Tibial nerve (tissue), 4 donors: ENCODE data around the gene NYAP2. TPM values are rescaled to one million over a fixed set of nuclear protein-coding genes. Genes with fewer than 3 reads are reported as not detected.

ENCODE experiments used
- DNase-seq, 2 donors: peaks; one replicate each; pipeline ENCODE4 v3.0.0-alpha.2; 2019; ENCODE audit warnings: low spot score in 2 of 2
- H3K27ac ChIP-seq, 4 donors: fragments of 200-600 bp; sonication (generic) in 3 of 4; one replicate each; pipeline ENCODE4 v1.5.1; 2017 to 2019; ENCODE audit warnings: mild to moderate bottlenecking in 1 of 4
- H3K27me3 ChIP-seq, 2 donors: fragments of 200-600 bp; sonication (generic) in 1 of 2; one replicate each; pipeline versions ENCODE4 v1.5.1 to v1.6.0; 2017 to 2019
- H3K36me3 ChIP-seq, 3 donors: fragments of 200-600 bp; sonication (generic); one replicate each; pipeline ENCODE4 v1.5.1; 2018 to 2019
- H3K4me1 ChIP-seq, 4 donors: fragments of 200-600 bp; sonication (generic) in 3 of 4; one replicate each; pipeline ENCODE4 v1.5.1; 2017 to 2019
- H3K4me3 ChIP-seq, 4 donors: fragments of 200-600 bp; sonication (generic) in 3 of 4; one replicate each; pipeline ENCODE4 v1.5.1; 2017 to 2019; ENCODE audit warnings: mild to moderate bottlenecking in 1 of 4, moderate library complexity in 1 of 4
- H3K9me3 ChIP-seq, 4 donors: fragments of 200-600 bp; sonication (generic) in 3 of 4; one replicate each; pipeline ENCODE4 v1.5.1; 2017 to 2019
- CTCF ChIP-seq, 5 experiments: fragments of 200-600 bp in 3 of 5; fragments of 450-650 bp in 2 of 5; sonication (generic) in 3 of 5; IDR thresholded peaks; one replicate each; pipeline ENCODE4 v1.5.1; 2016 to 2019; ENCODE audit warnings: antibody characterized with exemption in 5 of 5, mild to moderate bottlenecking in 3 of 5, moderate library complexity in 2 of 5
- EP300 ChIP-seq, 2 donors: sonication (generic); formaldehyde crosslinking; IDR thresholded peaks; one replicate each; pipeline ENCODE4 v1.6.1; 2017; ENCODE audit warnings: antibody characterized with exemption in 2 of 2, mild to moderate bottlenecking in 1 of 2
- POLR2A ChIP-seq, 2 donors: fragments of 450-650 bp; IDR thresholded peaks; one replicate each; pipeline ENCODE4 v1.6.1; 2017; ENCODE audit warnings: antibody characterized with exemption in 2 of 2, mild to moderate bottlenecking in 2 of 2, moderate library complexity in 2 of 2
- WGBS, 2 donors: methylation state at CpG; one replicate each; pipeline ENCODE4 v1.1.5; 2018; 5-methylcytosine and 5-hydroxymethylcytosine counted together
- total RNA-seq, 4 donors: library from RNA; depleted of rRNA; stranded (reverse); fragments of >200 nt; gene quantifications; one replicate each; pipeline ENCODE4 v1.1.0, GENCODE V29; 2016

The NYAP2 gene
- total RNA-seq, 4 donors from 2014 or later = under 0.01 TPM; not detected in 3

- no peaks in the 10 kb centered on the region for H3K4me1 ChIP-seq
- H3K27me3 ChIP-seq = no peaks in the 10 kb centered on the region
- H3K4me3 ChIP-seq = no peak overlapping the region
- no peak overlapping the region for H3K27ac ChIP-seq
- no peaks in the 10 kb centered on the region for H3K9me3 ChIP-seq
- H3K36me3 ChIP-seq = no peaks in the 10 kb centered on the region
- DNase-seq = no peak
- no peak for TF ChIP-seq POLR2A (IDR thresholded peaks at IDR 0.05)
- no peak for TF ChIP-seq EP300 (IDR thresholded peaks at IDR 0.05)
- TF ChIP-seq CTCF (IDR thresholded peaks at IDR 0.05) = no peak
- WGBS, 2 donors = 86 to 91% methylated on average over 4 of the region's 4 CpGs
Measured at GRCh38 chr2:225630824-225631533, 231.5 kb downstream of the NYAP2 start.

GRCh38 chr2:225632351-225632750 lies 232.8 kb downstream of the NYAP2 start:
- Histone ChIP-seq H3K9me3 (no peaks in the 10 kb centered on the region), H3K4me3 (no peak overlapping the region), H3K27ac (no peak overlapping the region), H3K4me1 (no peaks in the 10 kb centered on the region), H3K27me3 (no peaks in the 10 kb centered on the region), H3K36me3 (no peaks in the 10 kb centered on the region)
- no peak for DNase-seq
- WGBS, 2 donors = 87 to 91% methylated on average over 3 of the region's 3 CpGs
- TF ChIP-seq EP300 (IDR thresholded peaks at IDR 0.05) = no peak
- TF ChIP-seq POLR2A (IDR thresholded peaks at IDR 0.05) = no peak
- no peak for TF ChIP-seq CTCF (IDR thresholded peaks at IDR 0.05)

- Histone ChIP-seq H3K36me3 (no peaks in the 10 kb centered on the region), H3K27me3 (no peaks in the 10 kb centered on the region), H3K4me3 (no peak overlapping the region), H3K27ac (no peak overlapping the region), H3K4me1 (no peaks in the 10 kb centered on the region), H3K9me3 (no peaks in the 10 kb centered on the region)
- 89 to 93% methylated on average over 1 of the region's 1 CpG for WGBS, 2 donors
- TF ChIP-seq CTCF (IDR thresholded peaks at IDR 0.05) = no peak
- TF ChIP-seq POLR2A (IDR thresholded peaks at IDR 0.05) = no peak
- TF ChIP-seq EP300 (IDR thresholded peaks at IDR 0.05) = no peak
- DNase-seq = no peak
Measured at GRCh38 chr2:225636558-225636957, 237.0 kb downstream of the NYAP2 start.

GRCh38 chr2:225637259-225637658 lies 237.7 kb downstream of the NYAP2 start:
- Histone ChIP-seq H3K27me3 (no peaks in the 10 kb centered on the region), H3K4me1 (no peaks in the 10 kb centered on the region), H3K4me3 (no peak overlapping the region), H3K9me3 (no peaks in the 10 kb centered on the region), H3K36me3 (no peaks in the 10 kb centered on the region), H3K27ac (no peak overlapping the region)
- no peak for DNase-seq
- TF ChIP-seq CTCF (IDR thresholded peaks at IDR 0.05) (no peak), POLR2A (IDR thresholded peaks at IDR 0.05) (no peak), EP300 (IDR thresholded peaks at IDR 0.05) (no peak)
- WGBS, 2 donors = 50% methylated on average over 7 of the region's 7 CpGs

- Histone ChIP-seq H3K27me3 (no peaks in the 10 kb centered on the region), H3K9me3 (peaks cover 0 to 6% (median 0%) of the 10 kb centered on the region in 4 donors), H3K4me3 (no peak overlapping the region), H3K27ac (no peak overlapping the region), H3K4me1 (no peaks in the 10 kb centered on the region), H3K36me3 (no peaks in the 10 kb centered on the region)
- no peak for TF ChIP-seq EP300 (IDR thresholded peaks at IDR 0.05)
- no peak for TF ChIP-seq POLR2A (IDR thresholded peaks at IDR 0.05)
- TF ChIP-seq CTCF (IDR thresholded peaks at IDR 0.05) = no peak
- WGBS, 2 donors = 88 to 93% methylated on average over 3 of the region's 3 CpGs
- no peak for DNase-seq
Measured at GRCh38 chr2:225640550-225640949, 241.0 kb downstream of the NYAP2 start.
